Measurements from ENCODE around the gene TBC1D24.
A peak's percentile ranks its signal among the peaks of the same experiment; 100 is the strongest.
"Not testable (repeated sequence)": the region's sequence is repeated elsewhere in the genome, so short reads cannot be mapped to it uniquely, and the experiment has no call there.

The TBC1D24 gene

DNA sequence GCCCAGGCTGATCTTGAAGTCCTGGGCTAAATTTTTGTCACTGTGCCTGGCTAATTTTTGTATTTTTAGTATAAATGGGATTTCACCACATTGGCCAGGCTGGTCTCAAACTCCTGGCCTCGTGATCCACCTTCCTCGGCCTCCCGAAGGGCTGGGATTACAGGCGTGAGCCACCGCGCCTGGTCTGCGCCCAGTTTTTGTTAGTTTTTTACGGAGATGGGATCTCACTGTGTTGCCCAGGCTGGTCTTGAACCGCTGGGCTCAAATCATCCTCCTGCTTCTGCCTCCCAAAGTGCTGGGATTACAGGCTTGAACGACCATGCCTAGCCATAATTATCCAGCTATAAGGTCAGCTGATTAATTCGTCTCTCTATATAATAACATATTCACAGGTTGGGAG is 59.0 kb downstream of the TBC1D24 start:
- no peak for DNase-seq

DNA sequence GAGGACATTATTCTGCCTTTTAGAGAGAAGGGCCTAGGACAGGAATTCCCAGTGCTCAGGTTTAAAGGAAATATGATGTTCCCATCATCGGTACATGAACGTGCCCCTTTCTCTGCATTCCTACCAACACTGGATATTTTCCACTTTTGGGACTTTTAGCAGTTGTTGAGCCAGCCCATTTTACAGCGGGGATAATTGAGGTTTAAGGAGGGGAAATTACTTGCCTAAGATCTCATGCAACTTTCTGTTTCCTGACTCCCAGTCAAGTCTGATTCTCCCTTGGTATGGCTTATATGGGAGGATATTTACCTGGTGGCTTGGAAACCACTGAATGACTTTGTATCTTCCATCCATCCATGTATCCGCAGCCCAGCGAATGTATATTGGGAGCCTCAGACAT is 59.4 kb downstream of the TBC1D24 start:
- not testable (repeated sequence) for DNase-seq

DNA sequence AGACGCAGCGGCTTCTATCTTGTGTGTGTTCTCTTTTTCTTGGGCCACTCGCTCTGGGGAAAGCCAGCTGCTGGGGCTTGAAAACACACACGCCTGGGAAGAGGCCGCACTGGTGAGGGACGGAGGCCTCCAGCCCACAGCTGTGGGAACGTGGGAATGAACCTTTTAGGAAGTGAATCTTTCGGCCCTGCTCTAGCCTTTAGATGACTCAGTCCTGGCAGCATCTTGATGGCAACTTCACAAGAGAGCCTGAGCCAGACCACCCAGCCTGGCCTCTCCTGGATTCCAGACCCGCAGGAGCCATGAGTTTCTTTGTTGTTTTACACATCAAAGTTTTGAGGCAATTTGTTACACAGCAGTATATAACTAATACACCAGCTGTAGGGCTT is 60.7 kb downstream of the TBC1D24 start:
- DNase-seq: no peak

DNA sequence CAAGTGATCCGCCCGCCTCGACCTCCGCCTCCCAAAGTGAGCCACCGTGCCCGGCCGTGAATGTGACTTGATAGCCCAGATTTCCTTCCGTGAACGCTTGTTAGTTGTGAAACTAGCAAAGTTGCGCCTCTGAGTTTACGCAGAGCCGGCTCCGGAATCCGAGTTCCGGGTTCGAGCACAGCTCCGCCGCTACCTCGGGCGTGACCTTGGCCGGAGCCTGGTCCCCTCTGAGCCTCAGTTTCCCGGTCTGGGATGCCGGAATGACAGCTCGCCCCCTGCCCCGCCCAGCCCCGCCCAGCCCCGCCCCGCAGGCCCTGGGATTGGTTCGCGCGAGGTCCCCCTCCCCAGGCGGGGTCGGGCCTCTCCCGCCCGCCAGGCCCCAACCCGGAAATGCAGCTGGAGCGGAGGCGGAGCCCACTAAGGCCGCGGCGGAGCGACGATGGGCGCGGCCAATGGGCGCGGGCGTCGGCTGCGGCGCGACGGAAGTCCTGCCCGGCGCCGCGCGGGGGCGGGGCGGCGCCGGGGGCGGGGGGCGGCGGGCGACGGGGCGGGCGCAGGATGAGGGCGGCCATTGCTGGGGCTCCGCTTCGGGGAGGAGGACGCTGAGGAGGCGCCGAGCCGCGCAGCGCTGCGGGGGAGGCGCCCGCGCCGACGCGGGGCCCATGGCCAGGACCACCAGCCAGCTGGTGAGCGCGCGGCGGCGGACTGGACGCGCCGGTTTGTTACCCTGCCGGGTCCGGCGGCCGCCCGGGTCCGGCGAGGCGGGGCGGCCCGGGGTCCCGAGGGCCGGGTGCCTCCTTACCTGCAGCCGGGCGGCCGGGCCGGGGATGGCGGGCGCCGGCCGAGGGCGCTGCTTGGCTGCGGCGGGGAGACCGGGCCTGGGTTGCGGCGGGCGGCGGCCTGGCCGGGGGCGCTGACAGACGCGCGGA is 62.8 kb downstream of the TBC1D24 start, which contains the start of gene PDPK1:
Gene PDPK1 (plus strand): TSS at position 571 of the 929 bp plus-strand sequence. CDS start 92 bp downstream, at position 663.
- peak; percentile 94 for DNase-seq

DNA sequence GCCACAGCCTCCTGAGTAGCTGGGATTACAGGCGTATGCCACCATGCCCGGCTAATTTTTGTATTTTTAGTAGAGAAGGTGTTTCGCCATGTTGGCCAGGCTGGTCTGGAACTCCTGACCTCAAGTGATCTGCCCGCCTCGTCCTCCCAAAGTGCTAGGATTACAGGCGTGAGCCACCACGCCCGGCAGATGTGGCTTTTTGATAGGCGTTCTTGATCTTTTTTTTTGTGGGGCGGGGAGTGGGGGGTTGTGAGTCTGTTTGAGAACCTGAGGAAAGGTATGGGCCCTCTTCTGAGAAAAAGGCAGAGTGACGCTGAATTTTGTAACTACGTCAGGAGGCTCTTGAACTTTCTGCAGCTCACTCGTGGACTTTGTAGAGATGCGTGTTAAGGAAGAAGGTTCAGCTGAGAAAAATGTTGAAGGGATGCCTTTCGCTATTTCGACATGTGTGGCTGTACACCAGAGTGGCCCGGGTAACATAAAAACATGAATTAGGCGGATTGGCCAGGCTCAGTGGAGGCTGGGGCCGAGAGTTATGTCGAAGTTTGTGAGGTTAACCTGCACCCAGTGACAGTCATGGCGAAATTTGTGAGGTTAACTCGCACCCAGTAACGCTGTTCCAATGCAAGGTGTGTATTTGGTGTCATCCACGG is 64.4 kb downstream of the TBC1D24 start:
- DNase-seq: not testable (repeated sequence)

DNA sequence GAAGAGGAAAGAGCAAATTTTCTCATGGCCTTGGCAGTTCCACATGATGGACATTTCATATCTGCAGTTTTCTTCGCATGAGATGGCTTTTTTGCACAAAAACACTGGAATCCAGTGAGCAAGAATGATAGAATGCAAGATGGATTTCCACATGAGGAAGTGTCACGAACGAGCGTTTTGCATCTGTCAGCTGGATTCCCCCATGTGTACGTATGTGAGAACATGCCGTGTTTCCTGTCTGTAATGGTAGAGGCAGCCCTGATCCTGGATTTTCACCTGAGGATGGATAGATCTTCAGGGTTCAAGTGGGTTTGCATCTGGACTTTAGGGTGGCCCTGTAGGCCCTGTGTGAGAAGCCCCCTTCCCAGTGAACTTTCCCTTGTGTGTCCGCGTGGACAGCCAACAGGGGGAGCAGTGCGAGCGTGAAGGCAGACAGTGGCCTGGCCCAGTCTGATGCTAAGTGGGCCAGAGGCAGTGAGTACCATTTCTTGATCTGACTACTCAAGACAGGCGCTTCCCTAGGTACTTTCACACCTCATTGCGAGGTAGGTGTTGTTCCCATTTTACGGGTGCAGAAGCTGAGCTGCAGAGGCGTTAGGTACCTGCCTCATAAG is 65.0 kb downstream of the TBC1D24 start:
- DNase-seq: not testable (repeated sequence)

DNA sequence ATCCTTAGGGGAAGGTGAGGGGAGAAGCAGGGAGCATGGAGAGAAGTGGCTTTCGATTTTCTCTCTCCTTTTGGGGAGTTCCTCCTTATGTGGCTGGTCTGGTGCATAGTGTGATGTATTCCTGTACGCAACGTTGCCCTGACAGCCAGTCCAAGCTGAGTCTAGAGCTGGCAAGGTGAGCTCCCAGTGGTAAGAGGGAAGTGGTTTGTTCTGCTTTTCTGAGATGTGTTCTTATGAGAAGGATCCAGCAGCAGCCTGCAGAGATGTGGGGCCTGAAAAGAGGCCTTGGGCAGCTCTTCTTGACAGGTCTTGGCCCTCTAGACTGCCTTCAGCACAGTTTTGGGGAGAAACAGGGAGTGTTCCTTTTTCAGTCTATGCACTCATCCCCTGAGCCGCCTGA is 66.0 kb downstream of the TBC1D24 start:
- DNase-seq: not testable (repeated sequence)

DNA sequence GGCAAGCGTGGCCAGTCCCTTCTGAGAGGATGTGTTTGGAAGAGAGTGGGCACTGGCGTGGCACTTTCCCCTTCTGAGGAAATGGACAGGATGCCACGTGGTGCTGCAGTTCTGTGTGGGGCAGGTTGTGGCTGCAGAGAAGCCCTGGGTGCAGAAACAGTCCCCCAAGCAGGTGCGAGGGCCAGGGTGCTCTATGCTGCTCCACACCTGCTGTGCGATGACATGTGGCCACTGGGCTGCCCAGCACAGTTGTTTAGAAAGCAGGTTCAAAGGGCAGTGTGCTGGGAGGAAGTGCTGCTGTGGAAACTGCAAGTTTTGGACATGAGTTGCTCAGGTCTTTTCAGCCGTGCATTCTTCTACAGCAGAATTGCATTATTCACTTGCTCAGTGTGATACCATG is 66.5 kb downstream of the TBC1D24 start:
- DNase-seq: not testable (repeated sequence)

DNA sequence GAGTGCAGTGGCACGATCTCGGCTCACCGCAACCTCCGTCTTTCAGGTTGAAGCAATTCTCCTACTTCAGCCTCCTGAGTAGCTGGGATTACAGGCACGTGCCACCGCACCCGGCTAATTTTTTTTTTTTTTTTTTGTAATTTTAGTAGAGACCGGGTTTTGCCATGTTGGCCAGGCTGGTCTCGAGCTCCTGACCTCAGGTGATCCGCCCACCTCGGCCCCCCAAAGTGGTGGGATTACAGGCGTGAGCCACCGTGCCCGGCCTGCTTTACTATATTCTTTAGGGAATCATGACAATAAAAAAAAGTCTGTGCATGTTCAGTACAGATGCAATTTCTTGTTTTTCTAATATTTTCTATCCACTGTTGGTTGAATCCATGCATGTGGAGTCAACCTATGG is 68.8 kb downstream of the TBC1D24 start:
- not testable (repeated sequence) for DNase-seq

DNA sequence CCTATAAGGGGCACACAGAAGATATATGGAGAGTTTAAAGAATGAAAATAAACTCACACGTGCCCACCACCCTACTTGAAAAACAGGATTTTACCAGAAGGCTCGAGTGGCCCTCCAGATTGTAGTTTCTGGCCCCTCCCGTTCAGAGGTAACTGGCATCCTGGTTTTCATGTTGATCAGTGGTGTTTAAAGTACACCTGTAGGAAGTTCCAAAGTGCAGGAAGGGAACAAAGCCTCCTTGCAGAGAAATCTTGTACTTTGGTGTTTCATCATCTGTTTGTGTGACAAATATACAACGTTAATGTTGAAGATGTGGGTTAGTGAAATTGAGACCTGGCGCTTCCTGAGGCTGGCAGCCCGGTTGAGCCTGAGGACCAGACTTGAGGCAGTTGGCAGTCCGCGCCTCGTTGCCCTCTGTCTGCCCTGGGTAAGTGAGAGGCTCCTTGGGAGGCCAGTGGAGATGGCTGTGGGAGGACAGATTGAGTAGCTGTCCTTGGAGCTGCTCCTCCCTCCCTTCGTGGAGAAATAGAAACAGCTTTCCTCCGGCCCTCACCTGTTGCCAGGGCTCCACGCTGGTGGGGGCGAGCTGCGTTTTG is 75.5 kb downstream of the TBC1D24 start:
- DNase-seq: not testable (repeated sequence)

DNA sequence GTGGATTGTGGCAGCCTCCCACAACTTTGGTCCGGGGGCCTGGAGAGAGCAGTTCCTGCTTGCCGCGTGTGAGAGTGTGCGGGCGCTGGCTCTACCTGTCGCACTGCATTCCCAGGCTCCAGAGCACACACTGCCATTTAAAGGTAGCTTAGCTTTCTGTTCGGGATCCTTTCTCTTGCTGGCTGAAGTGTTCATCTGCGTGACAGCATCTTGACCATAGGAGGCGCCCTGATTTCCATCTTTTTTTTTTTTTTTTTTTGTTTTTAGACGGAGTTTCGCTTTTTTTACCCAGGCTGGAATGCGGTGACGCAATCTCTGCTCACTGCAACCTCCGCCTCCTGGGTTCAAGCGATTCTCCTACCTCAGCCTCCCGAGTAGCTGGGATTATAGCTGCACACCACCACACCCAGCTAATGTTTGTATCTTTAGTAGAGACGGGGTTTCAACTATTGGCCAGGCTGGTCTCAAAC is 76.5 kb downstream of the TBC1D24 start:
- not testable (repeated sequence) for DNase-seq

DNA sequence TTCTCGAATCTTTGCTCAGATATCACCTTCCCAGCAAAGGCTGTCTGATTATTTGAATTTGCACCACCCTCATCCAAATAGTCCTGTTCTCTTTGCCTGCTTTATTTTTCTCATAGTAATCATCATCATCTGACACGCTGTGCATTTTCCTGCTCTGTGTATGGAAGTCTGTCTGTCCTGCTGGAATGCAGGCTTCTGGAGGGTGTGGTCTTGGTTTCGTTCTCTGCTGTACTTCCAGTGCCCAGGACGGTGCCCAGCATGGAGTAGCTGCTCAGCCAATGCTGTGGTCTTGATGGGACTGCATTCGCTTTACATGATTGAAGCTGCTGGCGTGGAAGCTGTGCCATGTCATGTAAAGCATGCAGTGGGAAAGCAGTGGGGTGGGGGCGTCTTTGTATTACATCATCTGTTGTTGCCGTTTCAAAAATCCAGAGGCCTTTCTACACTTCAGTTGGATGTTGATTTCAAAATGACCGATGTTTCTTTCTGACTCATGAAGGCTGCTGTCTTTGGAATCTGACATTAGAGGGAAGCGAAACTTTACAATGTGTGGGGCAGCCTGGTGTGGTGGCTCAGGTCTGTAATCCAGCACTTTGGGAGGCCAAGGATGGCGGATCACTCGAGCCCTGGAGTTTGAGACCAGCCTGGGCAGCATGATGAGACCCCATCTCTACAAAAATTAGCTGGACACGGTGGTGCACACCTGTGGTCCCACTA is 79.9 kb downstream of the TBC1D24 start:
- not testable (repeated sequence) for DNase-seq

Measured in activated CD8-positive, alpha-beta memory T cell treated with anti-CD3 and anti-CD28 coated beads for 24 hours (primary cell).